Measurements from ENCODE around the gene LRP2BP. TPM values are rescaled to one million over a fixed set of nuclear protein-coding genes. Genes with fewer than 3 reads are reported as not detected.

LRP2BP gene
- total RNA-seq, 1 experiment from 2014 or later = 0.33 TPM

GRCh38 chr4:185374027-185374426 lies 21.7 kb downstream of the LRP2BP start (continued):
- no peak for TF ChIP-seq USF2 (CRISPR knock-in tag; IDR thresholded peaks at IDR 0.05)
- TF ChIP-seq HMGA2 (CRISPR knock-in tag; IDR thresholded peaks at IDR 0.05) = no peak

GRCh38 chr4:185371702-185372101 lies 24.0 kb downstream of the LRP2BP start:
- H3K27ac Mint-ChIP-seq = no peak overlapping the region
- H3K9me3 Mint-ChIP-seq = no peaks in the 10 kb centered on the region
- no peaks in the 10 kb centered on the region for H3K27me3 Mint-ChIP-seq (ENCODE audit: low read depth)
- TF ChIP-seq ZBTB21 (CRISPR knock-in tag; IDR thresholded peaks at IDR 0.05; ENCODE audit: borderline replicate concordance) = no peak
- no peak for TF ChIP-seq ATF1 (CRISPR knock-in tag; IDR thresholded peaks at IDR 0.05)
- TF ChIP-seq AFF4 (CRISPR knock-in tag; IDR thresholded peaks at IDR 0.05; ENCODE audit: borderline replicate concordance) = no peak
- TF ChIP-seq NFATC4 (CRISPR knock-in tag; IDR thresholded peaks at IDR 0.05) = no peak
- no peak for TF ChIP-seq ZMAT4 (CRISPR knock-in tag; IDR thresholded peaks at IDR 0.05)
- no peak for TF ChIP-seq JUN (CRISPR knock-in tag; IDR thresholded peaks at IDR 0.05)
- TF ChIP-seq ATF2 (CRISPR knock-in tag; IDR thresholded peaks at IDR 0.05; ENCODE audit: borderline replicate concordance, low read depth) = no peak
- TF ChIP-seq CREB1 (CRISPR knock-in tag; IDR thresholded peaks at IDR 0.05) = no peak
- no peak for TF ChIP-seq PRRX2 (CRISPR knock-in tag; IDR thresholded peaks at IDR 0.05)
- no peak for TF ChIP-seq GTF2I (CRISPR knock-in tag; conservative IDR thresholded peaks at IDR 0.05)
- TF ChIP-seq TCF7 (CRISPR knock-in tag; IDR thresholded peaks at IDR 0.05; ENCODE audit: low read depth) = no peak
- TF ChIP-seq ARID4B (CRISPR knock-in tag; IDR thresholded peaks at IDR 0.05; ENCODE audit: borderline replicate concordance) = no peak
- no peak for TF ChIP-seq CBFB (CRISPR knock-in tag; IDR thresholded peaks at IDR 0.05; ENCODE audit: low read depth)
- TF ChIP-seq GABPB1 (CRISPR knock-in tag; IDR thresholded peaks at IDR 0.05) = no peak
- no peak for TF ChIP-seq ZNF232 (CRISPR knock-in tag; IDR thresholded peaks at IDR 0.05)
- no peak for TF ChIP-seq OVOL2 (CRISPR knock-in tag; IDR thresholded peaks at IDR 0.05; ENCODE audit: borderline replicate concordance)
- no peak for TF ChIP-seq TEAD1 (CRISPR knock-in tag; IDR thresholded peaks at IDR 0.05)
- no peak for TF ChIP-seq FOXP1 (CRISPR knock-in tag; IDR thresholded peaks at IDR 0.05; ENCODE audit: borderline replicate concordance)
- no peak for TF ChIP-seq MXD4 (CRISPR knock-in tag; IDR thresholded peaks at IDR 0.05; ENCODE audit: borderline replicate concordance)
- TF ChIP-seq ESRRA (CRISPR knock-in tag; IDR thresholded peaks at IDR 0.05; ENCODE audit: borderline replicate concordance) = no peak
- H3K36me3 Mint-ChIP-seq = peaks cover 11% of the 10 kb centered on the region; the same call in 1 of the 2 replicates
- no peak overlapping the region for H3K4me3 Mint-ChIP-seq
- H3K4me1 Mint-ChIP-seq = peaks cover 11% of the 10 kb centered on the region
- ChIA-PET POLR2A (no interaction called here), CTCF (no interaction called here)
- no peak for DNase-seq (ENCODE audit: low spot score)
- no peak for ATAC-seq

Data from WTC11 (cell line).